Parathyroid adenoma (tissue), 2 donors: Measurements from ENCODE around the gene B3GALT5.

Experiments
- H2AFZ ChIP-seq: fragments of 300-600 bp; sonication (generic); one replicate; pipeline ENCODE4 v1.7.0; 2017; ENCODE audit warnings: antibody characterized with exemption, mild to moderate bottlenecking
- H3K27ac ChIP-seq: fragments of 300-600 bp; sonication (generic); one replicate; pipeline ENCODE4 v1.7.0; 2017
- H3K27me3 ChIP-seq: fragments of 300-600 bp; sonication (generic); one replicate; pipeline ENCODE4 v1.7.0; 2017; ENCODE audit warnings: low read length; ENCODE audit not compliant: control insufficient read depth, insufficient read depth
- H3K36me3 ChIP-seq: fragments of 300-600 bp; sonication (generic); one replicate; pipeline ENCODE4 v1.7.0; 2017; ENCODE audit warnings: low read length; ENCODE audit not compliant: control insufficient read depth, insufficient read depth
- H3K4me1 ChIP-seq: fragments of 300-600 bp; sonication (generic); one replicate; pipeline ENCODE4 v1.7.0; 2017; ENCODE audit warnings: control low read depth
- H3K4me2 ChIP-seq: fragments of 300-600 bp; sonication (generic); one replicate; pipeline ENCODE4 v1.7.0; 2017; ENCODE audit warnings: low read length
- H3K4me3 ChIP-seq: fragments of 300-600 bp; sonication (generic); one replicate; pipeline ENCODE4 v1.7.0; 2017; ENCODE audit warnings: low read depth, low read length
- H3K79me2 ChIP-seq: fragments of 300-600 bp; sonication (generic); one replicate; pipeline ENCODE4 v1.7.0; 2017; ENCODE audit warnings: control low read depth
- H3K9ac ChIP-seq: fragments of 300-600 bp; sonication (generic); one replicate; pipeline ENCODE4 v1.7.0; 2017; ENCODE audit warnings: mild to moderate bottlenecking
- H3K9me3 ChIP-seq: fragments of 300-600 bp; sonication (generic); one replicate; pipeline ENCODE4 v1.7.0; 2017; ENCODE audit warnings: low read length; ENCODE audit not compliant: control insufficient read depth
- TF ChIP-seq, protein P1 (sequence below): fragments of 300-600 bp; sonication (generic); IDR thresholded peaks from one replicate; pipeline ENCODE4 v1.7.0; 2017; ENCODE audit warnings: antibody characterized with exemption, mild to moderate bottlenecking
- donor health status: primary hyperparathyroidism.

The B3GALT5 gene

DNA sequence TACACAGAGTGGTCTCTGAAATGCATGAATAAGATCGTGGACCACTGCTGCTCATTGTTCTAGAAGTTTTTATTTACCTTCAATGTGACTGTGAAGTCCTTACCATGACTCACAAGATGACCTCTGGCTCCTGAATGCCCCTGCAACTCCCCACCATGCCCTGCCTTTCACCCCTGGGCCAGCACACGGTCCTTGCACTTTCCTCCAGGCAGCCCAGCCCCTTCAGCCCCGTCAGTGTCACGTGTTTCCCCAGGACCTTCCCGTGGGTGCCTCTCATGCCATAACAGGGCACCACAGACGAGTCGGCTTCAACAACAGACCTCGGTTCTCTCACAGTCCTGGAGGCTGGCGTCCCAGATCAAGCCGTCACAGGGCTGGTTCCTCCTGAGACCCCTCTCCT, 62.1 kb downstream of the B3GALT5 start:
- Histone ChIP-seq H2AFZ (no peak overlapping the region), H3K9me3 (no peaks in the 10 kb centered on the region), H3K36me3 (no peaks in the 10 kb centered on the region), H3K9ac (no peak overlapping the region), H3K79me2 (no peaks in the 10 kb centered on the region), H3K4me3 (no peak overlapping the region), H3K27me3 (no peaks in the 10 kb centered on the region), H3K4me2 (no peak overlapping the region), H3K4me1 (no peaks in the 10 kb centered on the region), H3K27ac (no peak overlapping the region)
- TF ChIP-seq, protein P1, sequence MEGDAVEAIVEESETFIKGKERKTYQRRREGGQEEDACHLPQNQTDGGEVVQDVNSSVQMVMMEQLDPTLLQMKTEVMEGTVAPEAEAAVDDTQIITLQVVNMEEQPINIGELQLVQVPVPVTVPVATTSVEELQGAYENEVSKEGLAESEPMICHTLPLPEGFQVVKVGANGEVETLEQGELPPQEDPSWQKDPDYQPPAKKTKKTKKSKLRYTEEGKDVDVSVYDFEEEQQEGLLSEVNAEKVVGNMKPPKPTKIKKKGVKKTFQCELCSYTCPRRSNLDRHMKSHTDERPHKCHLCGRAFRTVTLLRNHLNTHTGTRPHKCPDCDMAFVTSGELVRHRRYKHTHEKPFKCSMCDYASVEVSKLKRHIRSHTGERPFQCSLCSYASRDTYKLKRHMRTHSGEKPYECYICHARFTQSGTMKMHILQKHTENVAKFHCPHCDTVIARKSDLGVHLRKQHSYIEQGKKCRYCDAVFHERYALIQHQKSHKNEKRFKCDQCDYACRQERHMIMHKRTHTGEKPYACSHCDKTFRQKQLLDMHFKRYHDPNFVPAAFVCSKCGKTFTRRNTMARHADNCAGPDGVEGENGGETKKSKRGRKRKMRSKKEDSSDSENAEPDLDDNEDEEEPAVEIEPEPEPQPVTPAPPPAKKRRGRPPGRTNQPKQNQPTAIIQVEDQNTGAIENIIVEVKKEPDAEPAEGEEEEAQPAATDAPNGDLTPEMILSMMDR = no peak

DNA sequence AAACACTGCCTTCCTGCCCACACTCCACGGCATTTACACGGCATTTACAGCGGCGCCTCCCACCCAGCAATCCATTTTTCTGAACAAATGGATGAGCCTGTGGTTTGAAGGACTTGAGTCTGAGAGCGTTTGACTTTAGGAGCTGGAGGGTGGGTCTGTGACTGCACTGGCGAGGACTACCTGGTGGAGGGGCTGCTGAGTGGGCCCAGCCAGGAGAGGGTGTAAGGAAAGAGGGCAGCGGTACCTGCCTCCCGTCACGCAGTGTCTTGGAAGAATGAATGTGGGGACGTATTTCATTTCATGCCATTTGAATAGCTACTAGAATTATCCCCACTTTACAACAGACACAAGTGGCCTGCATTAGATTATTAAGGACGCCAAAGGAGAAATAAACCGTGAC, 62.9 kb downstream of the B3GALT5 start:
- Histone ChIP-seq H3K79me2 (no peaks in the 10 kb centered on the region), H3K27ac (no peak overlapping the region), H3K36me3 (no peaks in the 10 kb centered on the region), H3K4me1 (no peaks in the 10 kb centered on the region), H2AFZ (no peak overlapping the region), H3K9ac (no peak overlapping the region), H3K27me3 (no peaks in the 10 kb centered on the region), H3K4me3 (no peak overlapping the region), H3K4me2 (no peak overlapping the region), H3K9me3 (no peaks in the 10 kb centered on the region)
- TF ChIP-seq, protein P1 = no peak

DNA sequence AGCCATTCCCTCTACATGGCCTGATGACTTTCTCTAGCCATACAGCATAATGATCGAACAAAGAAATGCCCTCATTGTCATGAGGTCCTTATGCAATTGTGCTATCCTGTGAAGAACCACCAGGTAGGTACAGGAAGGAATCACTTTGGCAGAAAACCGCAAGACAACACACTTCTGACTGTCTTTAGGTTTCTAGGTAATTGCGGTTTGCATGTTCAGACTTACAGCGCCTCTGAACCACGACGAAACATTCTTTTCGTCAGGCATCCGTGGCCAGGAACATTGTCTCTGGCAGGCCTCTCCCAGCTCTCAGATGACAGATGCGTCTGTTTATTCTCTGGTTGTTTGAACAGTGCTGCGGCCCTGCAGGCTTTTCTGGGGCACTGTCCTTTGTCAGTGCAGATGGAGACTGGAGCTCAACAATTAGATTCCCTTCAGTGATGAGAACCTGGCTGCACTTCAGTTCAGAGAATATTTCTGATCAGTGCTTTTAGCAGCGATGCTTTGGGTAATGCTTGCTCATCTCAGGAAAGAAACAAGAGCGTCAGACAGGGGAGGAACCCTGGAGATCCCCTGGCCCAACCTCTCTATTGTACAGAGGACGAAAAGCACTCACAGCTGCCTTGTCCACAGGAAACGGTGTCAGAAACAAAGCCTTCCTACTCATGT, 63.4 kb downstream of the B3GALT5 start:
- Histone ChIP-seq H2AFZ (no peak overlapping the region), H3K4me2 (no peak overlapping the region), H3K79me2 (no peaks in the 10 kb centered on the region), H3K27me3 (no peaks in the 10 kb centered on the region), H3K4me1 (no peaks in the 10 kb centered on the region), H3K27ac (no peak overlapping the region), H3K9me3 (no peaks in the 10 kb centered on the region), H3K36me3 (no peaks in the 10 kb centered on the region), H3K4me3 (no peak overlapping the region), H3K9ac (no peak overlapping the region)
- TF ChIP-seq, protein P1 = no peak

DNA sequence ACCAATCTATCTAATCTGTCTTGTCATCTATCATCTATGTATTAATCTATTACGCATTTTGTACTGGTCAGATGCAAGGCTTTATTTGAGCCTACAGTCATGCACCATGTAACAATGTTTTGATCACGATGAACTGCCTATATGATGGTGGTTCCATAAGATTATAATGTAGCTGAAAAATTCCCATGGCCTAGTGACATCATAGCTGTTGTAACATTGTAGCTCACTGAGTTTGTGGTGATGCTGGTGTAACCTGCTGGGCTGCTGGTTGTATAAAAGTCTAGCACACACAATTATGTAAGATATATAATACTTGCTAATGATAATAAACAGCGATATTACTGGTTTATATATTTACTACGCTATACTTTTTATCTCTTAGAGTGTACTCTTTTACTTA, 67.5 kb downstream of the B3GALT5 start:
- H3K9me3 ChIP-seq = no peaks in the 10 kb centered on the region
- no peaks in the 10 kb centered on the region for H3K79me2 ChIP-seq
- H3K4me2 ChIP-seq = no peak overlapping the region
- H3K27ac ChIP-seq = no peak overlapping the region
- H3K9ac ChIP-seq = no peak overlapping the region
- H2AFZ ChIP-seq = no peak overlapping the region
- H3K27me3 ChIP-seq = no peaks in the 10 kb centered on the region
- H3K4me1 ChIP-seq = no peaks in the 10 kb centered on the region
- no peaks in the 10 kb centered on the region for H3K36me3 ChIP-seq
- H3K4me3 ChIP-seq = no peak overlapping the region
- TF ChIP-seq, protein P1 = no peak

DNA sequence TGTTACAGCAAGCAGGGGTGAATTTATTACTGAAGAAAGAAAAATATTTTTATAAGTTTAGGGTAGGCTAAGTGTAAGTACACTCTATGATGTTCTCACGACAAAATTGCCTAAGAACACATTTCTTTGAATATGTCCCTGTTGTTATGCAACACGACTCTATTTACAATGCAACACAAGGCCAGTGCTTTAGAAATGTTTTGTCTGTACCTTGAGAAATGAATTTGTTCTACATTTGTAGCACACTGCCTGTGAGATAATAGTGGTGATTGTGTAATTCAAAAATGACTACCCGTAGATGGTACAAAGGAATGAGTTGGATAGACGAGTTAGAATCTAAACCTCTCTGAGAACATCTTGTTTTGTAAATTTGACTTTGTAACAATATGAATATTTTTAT, 68.5 kb downstream of the B3GALT5 start:
- Histone ChIP-seq H3K9me3 (no peaks in the 10 kb centered on the region), H3K27me3 (no peaks in the 10 kb centered on the region), H3K4me1 (no peaks in the 10 kb centered on the region), H3K9ac (no peak overlapping the region), H3K27ac (no peak overlapping the region), H3K79me2 (no peaks in the 10 kb centered on the region), H3K36me3 (no peaks in the 10 kb centered on the region), H3K4me2 (no peak overlapping the region), H3K4me3 (no peak overlapping the region), H2AFZ (no peak overlapping the region)
- TF ChIP-seq, protein P1 = no peak
